Measurements from ENCODE around the gene RTN4RL2. TPM values are rescaled to one million over a fixed set of nuclear protein-coding genes. Genes with fewer than 3 reads are reported as not detected.

Gene RTN4RL2
- polyA plus RNA-seq, 3 donors, result 0.40 to 0.53 (median 0.44) TPM

DNA sequence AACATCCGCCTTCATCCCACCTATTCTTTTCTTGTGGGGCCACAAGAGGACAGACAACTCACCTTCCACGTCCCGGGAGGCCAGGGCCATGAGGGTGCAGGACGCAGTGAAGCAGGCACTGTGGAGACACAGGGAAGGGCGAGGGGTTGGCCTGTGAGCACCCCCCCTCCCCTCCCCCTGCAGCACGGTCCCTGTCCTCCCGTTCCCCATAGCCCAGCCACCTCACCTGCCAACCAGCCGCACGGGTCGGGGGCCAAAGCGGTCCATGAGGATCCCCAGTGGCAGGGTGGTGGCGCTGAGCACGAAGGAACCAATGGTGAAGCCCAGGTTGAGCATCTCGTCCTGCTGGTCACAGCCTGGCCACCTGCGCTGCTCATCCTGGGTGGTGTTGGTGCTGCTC lies 40.6 kb downstream of the RTN4RL2 start:
- H3K36me3 Mint-ChIP-seq, result peaks cover 22 to 54% of the 10 kb centered on the region in 2 donors
- no peaks in the 10 kb centered on the region for H4K20me1 ChIP-seq (ENCODE audit: insufficient read depth, low read length)
- H3K9me3 ChIP-seq (replicated peaks in 1 of 2; ENCODE audit: control insufficient read depth in 1 of 2, insufficient read depth in 1 of 2, low read length in 2 of 2), result no peaks in the 10 kb centered on the region
- H3K27me3 Mint-ChIP-seq (ENCODE audit: low read depth in 3 of 3), result peaks cover 0 to 1% (median 0%) of the 10 kb centered on the region in 3 donors
- H3K27ac ChIP-seq (ENCODE audit: low read depth in 1 of 2, low read length in 2 of 2), result no peak overlapping the region
- H3K79me2 ChIP-seq (ENCODE audit: insufficient read depth, low read length), result peaks cover 7% of the 10 kb centered on the region
- peaks cover 14 to 36% of the 10 kb centered on the region in 2 donors for H3K36me3 ChIP-seq (replicated peaks in 1 of 2; ENCODE audit: control insufficient read depth in 1 of 2, insufficient read depth in 2 of 2, low read length in 2 of 2)
- peaks cover 8% of the 10 kb centered on the region for H3K4me1 Mint-ChIP-seq
- peaks cover 4 to 10% of the 10 kb centered on the region in 2 donors for H3K4me1 ChIP-seq (ENCODE audit: control insufficient read depth in 1 of 2, insufficient read depth in 2 of 2, low read length in 2 of 2)
- H2AFZ ChIP-seq (ENCODE audit: insufficient read depth, low read depth, low read length, poor library complexity, severe bottlenecking), result no peak overlapping the region
- H3K4me3 Mint-ChIP-seq, result no peak overlapping the region
- no peaks in the 10 kb centered on the region for H3K9me3 Mint-ChIP-seq
- H3K9ac ChIP-seq (ENCODE audit: insufficient read depth, low read length, poor library complexity, severe bottlenecking), result no peak overlapping the region
- WGBS (ENCODE audit: insufficient coverage), result 97% methylated on average over 5 of the region's 15 CpGs
- TF ChIP-seq, protein P1, sequence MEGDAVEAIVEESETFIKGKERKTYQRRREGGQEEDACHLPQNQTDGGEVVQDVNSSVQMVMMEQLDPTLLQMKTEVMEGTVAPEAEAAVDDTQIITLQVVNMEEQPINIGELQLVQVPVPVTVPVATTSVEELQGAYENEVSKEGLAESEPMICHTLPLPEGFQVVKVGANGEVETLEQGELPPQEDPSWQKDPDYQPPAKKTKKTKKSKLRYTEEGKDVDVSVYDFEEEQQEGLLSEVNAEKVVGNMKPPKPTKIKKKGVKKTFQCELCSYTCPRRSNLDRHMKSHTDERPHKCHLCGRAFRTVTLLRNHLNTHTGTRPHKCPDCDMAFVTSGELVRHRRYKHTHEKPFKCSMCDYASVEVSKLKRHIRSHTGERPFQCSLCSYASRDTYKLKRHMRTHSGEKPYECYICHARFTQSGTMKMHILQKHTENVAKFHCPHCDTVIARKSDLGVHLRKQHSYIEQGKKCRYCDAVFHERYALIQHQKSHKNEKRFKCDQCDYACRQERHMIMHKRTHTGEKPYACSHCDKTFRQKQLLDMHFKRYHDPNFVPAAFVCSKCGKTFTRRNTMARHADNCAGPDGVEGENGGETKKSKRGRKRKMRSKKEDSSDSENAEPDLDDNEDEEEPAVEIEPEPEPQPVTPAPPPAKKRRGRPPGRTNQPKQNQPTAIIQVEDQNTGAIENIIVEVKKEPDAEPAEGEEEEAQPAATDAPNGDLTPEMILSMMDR (IDR thresholded peaks at IDR 0.05), result no peak
- H3K27ac Mint-ChIP-seq, result no peak overlapping the region
- no peak for DNase-seq
- intact Hi-C loops (cut with micrococcal nuclease), result no loop called here
- no peak overlapping the region for H3K4me3 ChIP-seq (replicated peaks in 1 of 3; ENCODE audit: low read depth in 2 of 3, low read length in 3 of 3)
- H3K4me2 ChIP-seq (replicated peaks; ENCODE audit: extremely low read depth, low read length, poor library complexity, severe bottlenecking), result no peak overlapping the region
- no peaks in the 10 kb centered on the region for H3K27me3 ChIP-seq (ENCODE audit: control insufficient read depth in 2 of 2, insufficient read depth in 2 of 2, low read length in 2 of 2)

DNA sequence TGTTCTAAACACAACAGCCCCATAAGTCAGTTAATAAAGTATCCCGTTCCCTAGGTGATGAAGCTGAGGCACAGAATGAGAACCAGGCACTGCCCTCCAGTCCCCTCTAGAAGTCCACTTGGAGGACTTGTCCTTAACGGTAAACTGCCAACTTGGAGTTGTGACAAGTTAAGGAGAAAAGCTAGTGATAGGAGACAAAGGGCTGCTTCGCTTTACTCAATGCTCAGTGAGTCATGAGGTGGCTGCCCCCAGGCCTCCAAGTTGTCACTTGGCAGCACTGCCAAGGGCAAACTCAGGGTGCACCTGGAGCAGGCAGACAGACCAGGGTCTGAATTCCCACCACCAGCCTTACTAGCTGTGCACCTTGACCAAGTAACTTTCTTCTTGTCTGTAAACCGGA lies 41.6 kb downstream of the RTN4RL2 start:
- no peaks in the 10 kb centered on the region for H4K20me1 ChIP-seq (ENCODE audit: insufficient read depth, low read length)

More for the DNA sequence above, 41.6 kb downstream of the RTN4RL2 start:
- Histone ChIP-seq H3K4me1 (ENCODE audit: control insufficient read depth in 1 of 2, insufficient read depth in 2 of 2, low read length in 2 of 2) (peaks cover 4 to 10% of the 10 kb centered on the region in 2 donors), H3K27ac (ENCODE audit: low read depth in 1 of 2, low read length in 2 of 2) (no peak overlapping the region), H3K4me2 (replicated peaks; ENCODE audit: extremely low read depth, low read length, poor library complexity, severe bottlenecking) (no peak overlapping the region), H3K9ac (ENCODE audit: insufficient read depth, low read length, poor library complexity, severe bottlenecking) (no peak overlapping the region), H3K9me3 (replicated peaks in 1 of 2; ENCODE audit: control insufficient read depth in 1 of 2, insufficient read depth in 1 of 2, low read length in 2 of 2) (no peaks in the 10 kb centered on the region), H3K79me2 (ENCODE audit: insufficient read depth, low read length) (peaks cover 12% of the 10 kb centered on the region), H3K36me3 (replicated peaks in 1 of 2; ENCODE audit: control insufficient read depth in 1 of 2, insufficient read depth in 2 of 2, low read length in 2 of 2) (peaks cover 14 to 28% of the 10 kb centered on the region in 2 donors), H3K27me3 (ENCODE audit: control insufficient read depth in 2 of 2, insufficient read depth in 2 of 2, low read length in 2 of 2) (no peaks in the 10 kb centered on the region), H2AFZ (ENCODE audit: insufficient read depth, low read depth, low read length, poor library complexity, severe bottlenecking) (no peak overlapping the region), H3K4me3 (replicated peaks in 1 of 3; ENCODE audit: low read depth in 2 of 3, low read length in 3 of 3) (no peak overlapping the region)
- no peaks in the 10 kb centered on the region for H3K9me3 Mint-ChIP-seq
- peaks cover 18 to 46% of the 10 kb centered on the region in 2 donors for H3K36me3 Mint-ChIP-seq
- no peak for DNase-seq
- no peak overlapping the region for H3K4me3 Mint-ChIP-seq
- peak overlapping the region in 2 of 7 donors; percentile 21 to 40 for H3K27ac Mint-ChIP-seq
- peaks cover 8% of the 10 kb centered on the region for H3K4me1 Mint-ChIP-seq
- H3K27me3 Mint-ChIP-seq (ENCODE audit: low read depth in 3 of 3), result no peaks in the 10 kb centered on the region
- 100% methylated on average over 2 of the region's 4 CpGs for WGBS (ENCODE audit: insufficient coverage)
- intact Hi-C loops (cut with micrococcal nuclease), result no loop called here
- TF ChIP-seq, protein P1 (IDR thresholded peaks at IDR 0.05), result no peak

All from CD14-positive monocyte (primary cell).